NCI-H226 (cell line): ENCODE data around the gene MRGPRD.
A peak's percentile ranks its signal among the peaks of the same experiment; 100 is the strongest.
"Not testable (repeated sequence)": the region's sequence is repeated elsewhere in the genome, so short reads cannot be mapped to it uniquely, and the experiment has no call there.

Experiments used
- DNase-seq: peaks from one replicate; pipeline ENCODE4 v3.0.0-alpha.2; 2015

The MRGPRD gene

GRCh38 chr11:68992743-68993255 is 12.0 kb upstream of the MRGPRD start:
- DNase-seq = no peak

GRCh38 chr11:68990995-68991780 is 10.4 kb upstream of the MRGPRD start:
- DNase-seq = no peak

- no peak for DNase-seq
Observed at GRCh38 chr11:68989936-68990606, 9.3 kb upstream of the MRGPRD start.

- DNase-seq = no peak
Observed at GRCh38 chr11:68988491-68988890, 7.7 kb upstream of the MRGPRD start.

DNA sequence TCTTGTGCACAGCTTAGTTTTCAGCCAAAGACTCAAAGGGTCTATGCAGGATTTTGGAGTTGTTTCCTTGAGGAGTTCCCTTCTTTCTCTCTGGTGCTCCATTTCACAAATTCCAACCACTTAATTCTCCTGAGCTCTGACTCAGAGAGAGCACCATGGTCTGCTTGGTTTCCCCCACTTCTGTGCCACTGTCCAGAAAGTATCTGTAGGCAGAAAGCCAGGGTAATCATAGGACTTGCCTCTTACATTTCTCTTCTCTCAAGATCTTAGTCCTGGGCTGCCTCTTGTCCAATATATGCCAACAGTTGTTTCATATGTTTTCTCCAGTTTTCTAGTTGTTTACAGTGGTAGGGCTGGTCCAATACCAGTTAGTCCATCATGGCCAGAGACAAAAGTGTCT is 6.4 kb upstream of the MRGPRD start:
- no peak for DNase-seq

DNA sequence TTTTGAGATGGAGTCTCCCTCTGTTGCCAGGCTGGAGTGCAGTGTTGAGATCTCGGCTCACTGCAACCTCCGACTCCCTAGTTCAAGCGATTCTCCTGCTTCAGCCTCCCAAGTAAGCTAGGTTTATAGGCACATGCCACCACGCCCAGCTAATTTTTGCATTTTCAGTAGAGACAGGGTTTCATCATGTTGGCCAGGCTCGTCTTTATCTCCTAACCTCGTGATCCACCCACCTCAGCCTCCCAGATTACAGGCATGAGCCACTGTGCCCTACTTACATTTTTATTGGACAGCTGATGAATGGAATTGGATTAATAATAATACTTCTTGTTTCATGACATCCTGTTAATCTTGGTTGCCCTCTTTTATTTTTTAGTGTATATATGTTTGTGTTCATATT is 3.0 kb upstream of the MRGPRD start:
- peak; percentile 51 for DNase-seq

DNA sequence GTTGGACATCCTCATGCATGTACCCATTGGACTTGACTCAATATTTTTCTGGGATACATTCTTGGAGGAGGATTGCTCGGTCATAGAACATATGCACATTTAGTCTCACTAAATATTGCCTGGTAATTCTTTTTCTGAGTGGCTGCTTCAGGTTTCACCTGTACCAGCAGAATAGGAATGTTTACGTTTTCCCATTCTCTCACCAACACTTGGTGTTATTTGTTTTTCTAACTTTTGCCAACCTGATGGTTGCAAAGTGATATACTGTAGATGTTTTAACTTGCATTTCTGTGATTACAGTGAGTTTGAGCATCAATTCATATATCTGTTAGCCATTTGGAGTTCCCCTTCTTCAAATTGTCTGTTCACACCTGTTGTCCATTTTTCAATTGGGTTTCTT is 1.3 kb upstream of the MRGPRD start:
- DNase-seq = no peak

DNA sequence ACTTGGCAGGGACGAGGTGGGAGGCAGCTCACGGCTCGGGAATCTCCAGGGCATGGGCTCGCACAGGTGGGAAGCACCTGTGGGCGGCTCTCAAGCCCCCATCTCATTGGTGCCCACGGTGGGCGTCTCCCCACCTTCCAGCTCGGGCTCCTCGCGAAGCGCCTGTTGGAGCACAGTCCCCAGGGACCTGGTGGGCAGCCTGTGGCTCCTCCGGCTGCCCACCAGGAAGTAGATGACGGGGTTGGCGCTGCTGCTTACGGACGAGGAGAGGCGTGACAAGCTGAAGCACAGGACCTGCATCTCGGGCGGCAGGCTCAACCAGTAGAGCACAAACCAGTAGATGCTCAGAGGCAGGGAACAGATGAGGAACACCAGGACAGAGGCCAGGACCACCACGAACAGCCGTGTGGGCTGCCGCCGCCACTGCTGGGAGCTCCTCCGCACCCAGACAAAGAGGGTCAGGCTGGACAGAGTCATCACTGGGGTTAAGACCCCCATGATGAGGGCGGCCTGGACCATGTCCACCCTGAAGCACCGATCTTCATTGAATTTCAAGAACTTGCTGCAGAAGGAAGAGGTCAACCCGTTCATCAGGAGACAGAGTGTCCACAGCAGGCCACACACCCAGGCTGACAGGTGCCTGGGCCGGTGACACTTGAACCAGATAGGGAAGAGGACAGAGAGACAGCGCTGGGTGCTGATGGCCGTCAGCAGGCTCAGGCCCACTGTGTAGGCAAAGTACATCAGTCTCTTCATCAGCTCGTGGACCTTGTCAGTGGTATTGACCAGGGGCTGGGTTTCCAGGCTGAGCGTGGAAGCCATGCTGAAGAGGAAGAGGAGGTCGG is 633 bp downstream of the MRGPRD start:
- no peak for DNase-seq

- no peak for DNase-seq
Observed at GRCh38 chr11:68978931-68979594, 1.7 kb downstream of the MRGPRD start.

GRCh38 chr11:68978626-68978930 is 2.2 kb downstream of the MRGPRD start:
- DNase-seq = no peak

GRCh38 chr11:68977781-68978625 is 2.8 kb downstream of the MRGPRD start:
- no peak for DNase-seq

DNA sequence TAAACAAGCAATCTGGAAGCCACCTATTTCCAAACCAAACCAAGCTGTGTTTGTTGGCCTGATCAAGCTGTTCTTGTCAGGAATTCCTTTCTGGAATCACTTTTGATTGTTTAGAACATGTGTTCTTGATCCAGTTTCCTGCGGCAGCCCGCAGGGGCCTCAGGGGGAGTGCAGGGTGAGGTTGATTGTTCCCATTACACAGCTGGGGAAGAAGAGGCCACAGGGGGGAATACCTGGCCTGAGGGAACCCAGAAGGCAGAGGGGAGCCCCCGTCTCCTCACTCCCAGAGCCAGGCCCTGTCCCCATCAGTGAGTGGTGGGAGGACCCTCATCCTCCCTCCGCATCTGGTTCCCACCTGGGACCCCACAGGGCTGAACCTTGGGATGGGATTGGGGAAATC is 4.2 kb downstream of the MRGPRD start:
- no peak for DNase-seq

DNA sequence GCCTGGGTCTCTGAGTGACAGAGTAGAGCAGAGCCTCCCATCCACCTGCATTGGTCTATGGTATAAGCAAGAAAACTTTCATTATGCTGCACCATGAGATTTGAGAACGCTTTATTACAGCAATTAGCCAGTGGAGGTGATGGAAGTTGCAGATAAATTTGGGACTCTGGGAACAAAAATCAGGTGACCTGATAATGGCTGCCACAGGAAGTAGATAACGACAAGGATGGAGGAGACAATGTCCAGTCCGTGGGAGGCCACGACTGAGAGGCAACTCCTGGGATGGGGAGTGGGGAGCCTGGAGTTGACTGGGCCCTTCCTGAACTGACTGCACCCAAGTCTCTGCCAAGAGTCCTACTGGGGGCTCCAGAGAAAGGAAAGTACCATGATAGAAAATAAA is 4.7 kb downstream of the MRGPRD start:
- DNase-seq = no peak

DNA sequence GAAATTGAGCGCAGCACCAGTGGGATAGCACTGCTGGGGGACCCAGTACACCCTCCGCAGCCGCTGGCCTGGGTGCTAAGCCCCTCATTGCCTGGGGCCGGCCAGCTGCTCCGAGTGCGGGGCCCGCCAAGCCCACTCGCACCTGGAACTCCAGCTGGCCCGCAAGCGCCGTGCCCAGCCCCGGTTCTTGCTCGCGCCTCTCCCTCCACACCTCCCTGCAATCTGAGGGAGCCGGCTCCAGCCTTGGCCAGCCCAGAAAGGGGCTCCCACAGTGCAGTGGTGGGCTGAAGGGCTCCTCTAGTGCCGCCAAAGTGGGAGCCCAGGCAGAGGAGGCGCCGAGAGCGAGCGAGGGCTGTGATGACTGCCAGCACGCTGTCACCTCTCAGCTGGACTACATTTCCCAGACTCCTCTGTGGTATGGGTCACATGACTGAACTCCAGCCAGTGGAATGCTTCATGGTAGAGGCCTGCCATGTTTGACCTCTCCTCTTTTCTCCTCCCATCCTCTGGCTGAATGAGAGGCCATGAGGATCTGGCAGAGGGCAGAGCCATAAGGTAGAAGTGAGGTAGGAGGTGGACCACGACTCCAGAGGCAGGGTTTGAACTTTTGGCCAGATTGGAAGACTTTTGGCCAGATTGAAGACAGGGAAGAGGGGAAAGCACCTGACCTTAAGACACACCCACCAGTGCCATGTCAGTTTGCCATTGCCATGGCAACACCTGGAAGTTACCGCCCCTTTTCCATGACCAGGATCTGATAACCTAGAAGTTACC is 6.2 kb downstream of the MRGPRD start:
- DNase-seq = peak; percentile 16

GRCh38 chr11:68973706-68974105 is 7.1 kb downstream of the MRGPRD start:
- DNase-seq = not testable (repeated sequence)

DNA sequence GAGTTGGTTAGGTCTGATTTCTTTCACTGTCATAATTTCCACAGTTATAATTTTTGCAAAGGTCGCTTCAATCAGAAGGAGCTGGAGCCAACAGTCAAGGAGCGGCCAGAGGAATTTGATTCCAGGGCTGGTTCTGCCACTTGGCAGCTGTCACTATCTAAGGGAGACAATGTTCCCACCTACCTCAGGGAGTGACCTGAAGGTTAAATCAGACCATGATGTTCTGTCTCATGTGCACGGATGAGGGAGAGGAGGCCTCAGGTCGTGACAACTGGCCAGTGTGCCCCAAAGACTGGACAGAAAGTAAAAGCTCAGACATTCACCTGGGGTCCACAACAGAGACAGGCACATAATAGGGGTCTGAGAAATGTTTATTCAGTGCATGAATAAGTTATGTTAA is 7.6 kb downstream of the MRGPRD start:
- no peak for DNase-seq

- DNase-seq = no peak
Observed at GRCh38 chr11:68970921-68971636, 9.7 kb downstream of the MRGPRD start.

- no peak for DNase-seq
Observed at GRCh38 chr11:68969386-68969785, 11.4 kb downstream of the MRGPRD start.

DNA sequence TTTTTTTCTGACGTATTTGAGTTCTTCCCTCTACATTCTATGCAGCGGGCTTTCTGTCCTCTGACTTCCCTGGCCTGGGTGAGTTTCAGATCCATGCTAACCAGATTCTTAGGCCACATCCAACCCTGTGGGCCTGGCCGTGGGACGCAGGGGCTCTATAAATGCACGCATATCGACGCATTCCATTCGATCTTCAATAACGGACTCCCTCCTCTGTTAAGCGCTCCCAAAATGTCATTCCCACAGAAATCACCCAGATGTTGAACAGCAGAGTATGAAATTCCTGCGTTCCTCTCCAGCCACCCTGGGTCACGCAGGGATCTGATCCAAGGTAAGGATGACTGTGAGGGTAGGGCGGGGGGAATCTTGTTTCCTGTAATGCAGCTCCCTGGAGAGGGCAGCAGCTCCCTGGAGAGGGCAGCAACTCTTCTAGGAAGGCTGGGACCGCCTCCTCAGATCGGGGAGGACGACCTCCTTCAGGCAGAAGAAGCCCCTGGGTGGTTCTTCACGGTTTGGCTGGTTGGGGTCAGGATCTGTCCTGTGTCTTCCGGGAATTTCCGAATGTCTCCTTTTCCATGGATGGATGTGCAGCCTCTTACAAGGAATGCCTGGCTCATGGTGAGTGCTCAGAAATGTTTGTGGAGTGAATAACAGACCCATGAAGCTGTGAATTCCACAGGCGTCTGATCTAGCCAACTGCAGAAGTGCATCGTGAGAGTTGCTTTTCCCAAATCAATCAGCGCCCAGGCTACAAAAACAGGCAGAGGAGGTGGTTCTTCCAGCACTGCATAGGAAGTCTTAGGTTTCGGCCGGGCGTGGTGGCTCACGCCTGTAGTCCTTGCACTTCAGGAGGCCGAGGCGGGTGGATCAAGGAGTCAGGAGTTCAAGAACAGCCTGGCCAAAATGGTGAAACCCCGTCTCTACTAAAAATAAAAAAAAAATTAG is 12.2 kb downstream of the MRGPRD start:
- DNase-seq = no peak
